ENCODE measurements around the gene VPS36.
"Not testable (repeated sequence)": the region's sequence is repeated elsewhere in the genome, so short reads cannot be mapped to it uniquely, and the experiment has no call there.

VPS36 gene

GRCh38 chr13:52428295-52428694 lies 22.1 kb downstream of the VPS36 start:
- H3K9ac ChIP-seq (ENCODE audit: low read depth, low read length): no peak overlapping the region
- peak overlapping the region; percentile 20 for H3K4me2 ChIP-seq (ENCODE audit: low read length)
- peaks cover 63% of the 10 kb centered on the region for H3K36me3 ChIP-seq (ENCODE audit: insufficient read depth, low read length)
- no peaks in the 10 kb centered on the region for H3K9me3 ChIP-seq (replicated peaks; ENCODE audit: low read length)
- H3K4me3 ChIP-seq (ENCODE audit: low read length): no peak overlapping the region
- H3K4me1 ChIP-seq (ENCODE audit: control insufficient read depth, insufficient read depth, low read length): peaks cover 13% of the 10 kb centered on the region
- no peaks in the 10 kb centered on the region for H3K27me3 ChIP-seq (ENCODE audit: control insufficient read depth, insufficient read depth, low read length)

- Histone ChIP-seq H3K36me3 (ENCODE audit: insufficient read depth, low read length) (peaks cover 67% of the 10 kb centered on the region), H3K9ac (ENCODE audit: low read depth, low read length) (no peak overlapping the region), H3K4me1 (ENCODE audit: control insufficient read depth, insufficient read depth, low read length) (no peaks in the 10 kb centered on the region), H3K4me3 (ENCODE audit: low read length) (no peak overlapping the region), H3K4me2 (ENCODE audit: low read length) (no peak overlapping the region), H3K27me3 (ENCODE audit: control insufficient read depth, insufficient read depth, low read length) (no peaks in the 10 kb centered on the region), H3K9me3 (replicated peaks; ENCODE audit: low read length) (no peaks in the 10 kb centered on the region)
These were observed 29.2 kb downstream of the VPS36 start for GRCh38 chr13:52421216-52421615.

- no peak overlapping the region for H3K4me2 ChIP-seq (ENCODE audit: low read length)
- no peaks in the 10 kb centered on the region for H3K27me3 ChIP-seq (ENCODE audit: control insufficient read depth, insufficient read depth, low read length)
- no peak overlapping the region for H3K9ac ChIP-seq (ENCODE audit: low read depth, low read length)
- H3K9me3 ChIP-seq (replicated peaks; ENCODE audit: low read length): no peaks in the 10 kb centered on the region
- no peak overlapping the region for H3K4me3 ChIP-seq (ENCODE audit: low read length)
- peaks cover 19% of the 10 kb centered on the region for H3K4me1 ChIP-seq (ENCODE audit: control insufficient read depth, insufficient read depth, low read length)
- peaks cover 58% of the 10 kb centered on the region for H3K36me3 ChIP-seq (ENCODE audit: insufficient read depth, low read length)
These were observed 31.4 kb downstream of the VPS36 start for GRCh38 chr13:52419080-52419479.

- peaks cover 32% of the 10 kb centered on the region for H3K4me1 ChIP-seq (ENCODE audit: control insufficient read depth, insufficient read depth, low read length)
- H3K4me2 ChIP-seq (ENCODE audit: low read length): peak overlapping the region; percentile 41
- no peak overlapping the region for H3K4me3 ChIP-seq (ENCODE audit: low read length)
- H3K36me3 ChIP-seq (ENCODE audit: insufficient read depth, low read length): peaks cover 49% of the 10 kb centered on the region
- H3K9me3 ChIP-seq (replicated peaks; ENCODE audit: low read length): no peaks in the 10 kb centered on the region
- H3K27me3 ChIP-seq (ENCODE audit: control insufficient read depth, insufficient read depth, low read length): no peaks in the 10 kb centered on the region
- H3K9ac ChIP-seq (ENCODE audit: low read depth, low read length): peak overlapping the region; percentile 61
These were observed 35.5 kb downstream of the VPS36 start for GRCh38 chr13:52414963-52415362.

GRCh38 chr13:52414051-52414450 lies 36.4 kb downstream of the VPS36 start:
- peaks cover 49% of the 10 kb centered on the region for H3K36me3 ChIP-seq (ENCODE audit: insufficient read depth, low read length)
- H3K9me3 ChIP-seq (replicated peaks; ENCODE audit: low read length): no peaks in the 10 kb centered on the region
- H3K27me3 ChIP-seq (ENCODE audit: control insufficient read depth, insufficient read depth, low read length): no peaks in the 10 kb centered on the region
- H3K4me1 ChIP-seq (ENCODE audit: control insufficient read depth, insufficient read depth, low read length): peaks cover 32% of the 10 kb centered on the region
- H3K9ac ChIP-seq (ENCODE audit: low read depth, low read length): peak overlapping the region; percentile 61
- H3K4me3 ChIP-seq (ENCODE audit: low read length): no peak overlapping the region
- H3K4me2 ChIP-seq (ENCODE audit: low read length): no peak overlapping the region

GRCh38 chr13:52412128-52412527 lies 38.3 kb downstream of the VPS36 start:
- Histone ChIP-seq H3K4me1 (ENCODE audit: control insufficient read depth, insufficient read depth, low read length) (peaks cover 32% of the 10 kb centered on the region), H3K4me2 (ENCODE audit: low read length) (peak overlapping the region; percentile 18), H3K27me3 (ENCODE audit: control insufficient read depth, insufficient read depth, low read length) (no peaks in the 10 kb centered on the region), H3K4me3 (ENCODE audit: low read length) (no peak overlapping the region), H3K9ac (ENCODE audit: low read depth, low read length) (no peak overlapping the region), H3K36me3 (ENCODE audit: insufficient read depth, low read length) (peaks cover 34% of the 10 kb centered on the region), H3K9me3 (replicated peaks; ENCODE audit: low read length) (no peaks in the 10 kb centered on the region)

- H3K4me3 ChIP-seq (ENCODE audit: low read length): no peak overlapping the region
- H3K4me2 ChIP-seq (ENCODE audit: low read length): peak overlapping the region; percentile 18
- H3K4me1 ChIP-seq (ENCODE audit: control insufficient read depth, insufficient read depth, low read length): peaks cover 32% of the 10 kb centered on the region
- peaks cover 31% of the 10 kb centered on the region for H3K36me3 ChIP-seq (ENCODE audit: insufficient read depth, low read length)
- no peaks in the 10 kb centered on the region for H3K27me3 ChIP-seq (ENCODE audit: control insufficient read depth, insufficient read depth, low read length)
- H3K9ac ChIP-seq (ENCODE audit: low read depth, low read length): no peak overlapping the region
- H3K9me3 ChIP-seq (replicated peaks; ENCODE audit: low read length): no peaks in the 10 kb centered on the region
These were observed 38.8 kb downstream of the VPS36 start for GRCh38 chr13:52411629-52412028.

GRCh38 chr13:52408071-52408658 lies 42.3 kb downstream of the VPS36 start:
- not testable (repeated sequence) for H3K9ac ChIP-seq (ENCODE audit: low read depth, low read length); H3K4me3 ChIP-seq (ENCODE audit: low read length)

GRCh38 chr13:52407436-52407835 lies 43.0 kb downstream of the VPS36 start:
- H3K36me3 ChIP-seq (ENCODE audit: insufficient read depth, low read length); H3K4me3 ChIP-seq (ENCODE audit: low read length); H3K4me2 ChIP-seq (ENCODE audit: low read length); H3K27me3 ChIP-seq (ENCODE audit: control insufficient read depth, insufficient read depth, low read length); H3K9me3 ChIP-seq (replicated peaks; ENCODE audit: low read length); H3K9ac ChIP-seq (ENCODE audit: low read depth, low read length): not testable (repeated sequence)
- peaks cover 29% of the 10 kb centered on the region for H3K4me1 ChIP-seq (ENCODE audit: control insufficient read depth, insufficient read depth, low read length)

More at GRCh38 chr13:52408071-52408658, 42.3 kb downstream of the VPS36 start:
- H3K4me1 ChIP-seq (ENCODE audit: control insufficient read depth, insufficient read depth, low read length): peaks cover 29% of the 10 kb centered on the region
- not testable (repeated sequence) for H3K27me3 ChIP-seq (ENCODE audit: control insufficient read depth, insufficient read depth, low read length); H3K9me3 ChIP-seq (replicated peaks; ENCODE audit: low read length); H3K4me2 ChIP-seq (ENCODE audit: low read length)
- H3K36me3 ChIP-seq (ENCODE audit: insufficient read depth, low read length): peaks cover 13% of the 10 kb centered on the region

- Histone ChIP-seq H3K36me3 (ENCODE audit: insufficient read depth, low read length) (peaks cover 3% of the 10 kb centered on the region), H3K4me1 (ENCODE audit: control insufficient read depth, insufficient read depth, low read length) (peaks cover 23% of the 10 kb centered on the region), H3K4me2 (ENCODE audit: low read length) (peak overlapping the region; percentile 99), H3K27me3 (ENCODE audit: control insufficient read depth, insufficient read depth, low read length) (no peaks in the 10 kb centered on the region), H3K9me3 (replicated peaks; ENCODE audit: low read length) (no peaks in the 10 kb centered on the region), H3K9ac (ENCODE audit: low read depth, low read length) (peak overlapping the region; percentile 83), H3K4me3 (ENCODE audit: low read length) (no peak overlapping the region)
These were observed 43.8 kb downstream of the VPS36 start for GRCh38 chr13:52406629-52407028.

- Histone ChIP-seq H3K4me1 (ENCODE audit: control insufficient read depth, insufficient read depth, low read length) (peaks cover 18% of the 10 kb centered on the region), H3K4me3 (ENCODE audit: low read length) (peak within 1 kb of the TSS; percentile 88), H3K9ac (ENCODE audit: low read depth, low read length) (peak within 1 kb of the TSS; percentile 83), H3K27me3 (ENCODE audit: control insufficient read depth, insufficient read depth, low read length) (no peaks in the 10 kb centered on the region), H3K36me3 (ENCODE audit: insufficient read depth, low read length) (peaks cover 3% of the 10 kb centered on the region), H3K4me2 (ENCODE audit: low read length) (peak within 1 kb of the TSS; percentile 99), H3K9me3 (replicated peaks; ENCODE audit: low read length) (no peaks in the 10 kb centered on the region)
These were observed 44.5 kb downstream of the VPS36 start, which contains the start of gene THSD1 for GRCh38 chr13:52405767-52406494. THSD1 (minus strand) TSS chr13:52406172; CDS start chr13:52402600, 3,572 bp downstream.

GRCh38 chr13:52405369-52405766 lies 45.1 kb downstream of the VPS36 start:
- Histone ChIP-seq H3K4me3 (ENCODE audit: low read length) (peak overlapping the region; percentile 88), H3K36me3 (ENCODE audit: insufficient read depth, low read length) (no peaks in the 10 kb centered on the region), H3K9me3 (replicated peaks; ENCODE audit: low read length) (no peaks in the 10 kb centered on the region), H3K4me1 (ENCODE audit: control insufficient read depth, insufficient read depth, low read length) (peaks cover 18% of the 10 kb centered on the region), H3K9ac (ENCODE audit: low read depth, low read length) (peak overlapping the region; percentile 83), H3K4me2 (ENCODE audit: low read length) (peak overlapping the region; percentile 99), H3K27me3 (ENCODE audit: control insufficient read depth, insufficient read depth, low read length) (no peaks in the 10 kb centered on the region)

Measured in skeletal muscle satellite cell (primary cell).